ENCODE data around the gene ATP5PB.

The ATP5PB gene

GRCh38 chr1:111486431-111486830, 37.2 kb downstream of the ATP5PB start:
- TF ChIP-seq CTCF (IDR thresholded peaks at IDR 0.05; ENCODE audit: low read depth, low read length, missing control alignments): no peak
- no peak overlapping the region for H3K4me3 ChIP-seq (ENCODE audit: low read depth, low read length)
- no peak for DNase-seq (ENCODE audit: low read depth)
- in situ Hi-C loops (cut with HindIII; ENCODE audit: low sequenced_read_pairs): no loop called here

GRCh38 chr1:111487133-111487532, 37.9 kb downstream of the ATP5PB start:
- in situ Hi-C loops (cut with HindIII; ENCODE audit: low sequenced_read_pairs): no loop called here
- no peak for DNase-seq (ENCODE audit: low read depth)
- no peak overlapping the region for H3K4me3 ChIP-seq (ENCODE audit: low read depth, low read length)
- no peak for TF ChIP-seq CTCF (IDR thresholded peaks at IDR 0.05; ENCODE audit: low read depth, low read length, missing control alignments)

GRCh38 chr1:111488669-111489068, 39.4 kb downstream of the ATP5PB start:
- in situ Hi-C loops (cut with HindIII; ENCODE audit: low sequenced_read_pairs): no loop called here
- no peak for DNase-seq (ENCODE audit: low read depth)
- no peak overlapping the region for H3K4me3 ChIP-seq (ENCODE audit: low read depth, low read length)
- no peak for TF ChIP-seq CTCF (IDR thresholded peaks at IDR 0.05; ENCODE audit: low read depth, low read length, missing control alignments)

GRCh38 chr1:111489604-111490003, 40.3 kb downstream of the ATP5PB start:
- in situ Hi-C loops (cut with HindIII; ENCODE audit: low sequenced_read_pairs): no loop called here
- no peak for TF ChIP-seq CTCF (IDR thresholded peaks at IDR 0.05; ENCODE audit: low read depth, low read length, missing control alignments)
- no peak for DNase-seq (ENCODE audit: low read depth)
- no peak overlapping the region for H3K4me3 ChIP-seq (ENCODE audit: low read depth, low read length)

- DNase-seq (ENCODE audit: low read depth): no peak
Measured at GRCh38 chr1:111490220-111490619, 41.0 kb downstream of the ATP5PB start.

GRCh38 chr1:111491070-111491469, 41.8 kb downstream of the ATP5PB start:
- DNase-seq (ENCODE audit: low read depth): no peak
- in situ Hi-C loops (cut with HindIII; ENCODE audit: low sequenced_read_pairs): no loop called here
- H3K4me3 ChIP-seq (ENCODE audit: low read depth, low read length): no peak overlapping the region

More at GRCh38 chr1:111490220-111490619, 41.0 kb downstream of the ATP5PB start:
- no peak overlapping the region for H3K4me3 ChIP-seq (ENCODE audit: low read depth, low read length)
- in situ Hi-C loops (cut with HindIII; ENCODE audit: low sequenced_read_pairs): no loop called here
- TF ChIP-seq CTCF (IDR thresholded peaks at IDR 0.05; ENCODE audit: low read depth, low read length, missing control alignments): no peak

More at GRCh38 chr1:111491070-111491469, 41.8 kb downstream of the ATP5PB start:
- TF ChIP-seq CTCF (IDR thresholded peaks at IDR 0.05; ENCODE audit: low read depth, low read length, missing control alignments): no peak
